ENCODE results near the gene TCF7L2. TPM values are rescaled to one million over a fixed set of nuclear protein-coding genes. Genes with fewer than 3 reads are reported as not detected.

Gene TCF7L2
- total and polyA plus RNA-seq, 4 donors, result 14.0 to 57.8 (median 34.8) TPM

GRCh38 chr10:113179265-113179664 lies 229.2 kb downstream of the TCF7L2 start:
- DNase-seq (no peak), ATAC-seq (ENCODE audit: low FRiP score) (no peak)
- no peaks in the 10 kb centered on the region for H3K36me3 ChIP-seq (ENCODE audit: control insufficient read depth in 1 of 2, insufficient read depth in 2 of 2, low read length in 1 of 2)
- H3K4me1 ChIP-seq (ENCODE audit: control insufficient read depth in 1 of 2, insufficient read depth in 2 of 2, low read length in 2 of 2), result peaks cover 0 to 5% of the 10 kb centered on the region in 2 donors
- no peak overlapping the region for H3K4me3 ChIP-seq (ENCODE audit: low read length in 2 of 2)
- no peak overlapping the region for H3K27ac ChIP-seq (ENCODE audit: low read depth in 1 of 2, low read length in 2 of 2)
- H3K9me3 ChIP-seq (ENCODE audit: control insufficient read depth, low read length), result no peaks in the 10 kb centered on the region
- H3K27me3 ChIP-seq (ENCODE audit: control insufficient read depth in 1 of 2, insufficient read depth in 2 of 2, low read length in 1 of 2), result no peaks in the 10 kb centered on the region
- WGBS, 2 donors, result 87 to 97% methylated on average over 6 of the region's 6 CpGs
- intact Hi-C loops (cut with DNase I), result no loop called here

GRCh38 chr10:113179966-113180365 lies 229.9 kb downstream of the TCF7L2 start:
- intact Hi-C loops (cut with DNase I), result no loop called here
- no peak overlapping the region for H3K4me3 ChIP-seq (ENCODE audit: low read length in 2 of 2)
- H3K27me3 ChIP-seq (ENCODE audit: control insufficient read depth in 1 of 2, insufficient read depth in 2 of 2, low read length in 1 of 2), result no peaks in the 10 kb centered on the region
- DNase-seq (no peak), ATAC-seq (ENCODE audit: low FRiP score) (no peak)
- H3K36me3 ChIP-seq (ENCODE audit: control insufficient read depth in 1 of 2, insufficient read depth in 2 of 2, low read length in 1 of 2), result no peaks in the 10 kb centered on the region
- WGBS, 2 donors, result 94 to 96% methylated on average over 3 of the region's 3 CpGs
- no peaks in the 10 kb centered on the region for H3K9me3 ChIP-seq (ENCODE audit: control insufficient read depth, low read length)
- H3K27ac ChIP-seq (ENCODE audit: low read depth in 1 of 2, low read length in 2 of 2), result no peak overlapping the region
- H3K4me1 ChIP-seq (ENCODE audit: control insufficient read depth in 1 of 2, insufficient read depth in 2 of 2, low read length in 2 of 2), result peaks cover 0 to 5% of the 10 kb centered on the region in 2 donors

DNA sequence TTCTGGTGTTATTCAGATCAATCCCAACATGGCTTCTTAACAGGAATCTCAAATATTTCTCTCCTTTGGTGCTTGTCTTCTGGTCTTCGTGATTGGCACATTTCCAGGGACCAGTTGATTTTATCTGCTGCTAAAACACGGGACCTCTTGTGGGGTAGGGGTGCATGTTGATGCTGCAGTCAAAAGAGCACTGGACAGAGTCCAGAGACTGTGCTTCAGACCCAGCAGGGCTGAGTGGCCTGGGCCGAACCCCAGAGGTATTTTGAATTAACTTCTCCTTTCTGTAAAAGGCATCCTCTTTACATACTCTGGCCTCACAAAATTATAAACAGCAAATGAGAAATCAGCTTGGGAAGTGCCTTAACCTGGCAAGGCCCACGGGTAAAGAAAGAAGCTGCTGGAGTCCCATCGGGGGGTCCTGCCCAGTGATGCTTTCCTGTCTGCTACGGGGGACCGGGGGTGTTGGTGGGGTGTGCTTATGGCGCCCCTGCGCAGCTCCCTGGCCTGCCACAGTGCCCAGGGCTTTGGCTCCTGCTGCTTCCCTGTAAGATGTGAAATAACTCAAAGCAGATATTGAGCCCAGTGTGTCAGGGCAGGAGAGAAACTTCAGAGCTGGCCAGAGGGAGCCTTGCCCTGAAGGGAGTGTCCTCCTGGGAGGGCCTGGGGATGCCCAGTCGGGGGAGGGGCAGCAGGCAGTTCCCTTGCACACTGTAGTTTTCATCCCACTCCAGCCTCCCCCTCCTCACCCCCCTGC lies 230.5 kb downstream of the TCF7L2 start:
- H3K27me3 ChIP-seq (ENCODE audit: control insufficient read depth in 1 of 2, insufficient read depth in 2 of 2, low read length in 1 of 2), result no peaks in the 10 kb centered on the region
- no peak for DNase-seq
- H3K27ac ChIP-seq (ENCODE audit: low read depth in 1 of 2, low read length in 2 of 2), result no peak overlapping the region
- H3K4me3 ChIP-seq (ENCODE audit: low read length in 2 of 2), result no peak overlapping the region
- intact Hi-C loops (cut with DNase I), result no loop called here
- H3K36me3 ChIP-seq (ENCODE audit: control insufficient read depth in 1 of 2, insufficient read depth in 2 of 2, low read length in 1 of 2), result no peaks in the 10 kb centered on the region
- WGBS, 2 donors, result 83 to 86% methylated on average over 10 of the region's 10 CpGs
- H3K9me3 ChIP-seq (ENCODE audit: control insufficient read depth, low read length), result no peaks in the 10 kb centered on the region
- no peak for ATAC-seq (ENCODE audit: low FRiP score)
- peaks cover 0 to 5% of the 10 kb centered on the region in 2 donors for H3K4me1 ChIP-seq (ENCODE audit: control insufficient read depth in 1 of 2, insufficient read depth in 2 of 2, low read length in 2 of 2)

- Histone ChIP-seq H3K27ac (ENCODE audit: low read depth in 1 of 2, low read length in 2 of 2) (no peak overlapping the region), H3K4me1 (ENCODE audit: control insufficient read depth in 1 of 2, insufficient read depth in 2 of 2, low read length in 2 of 2) (peaks cover 0 to 1% of the 10 kb centered on the region in 2 donors), H3K36me3 (ENCODE audit: control insufficient read depth in 1 of 2, insufficient read depth in 2 of 2, low read length in 1 of 2) (no peaks in the 10 kb centered on the region), H3K27me3 (ENCODE audit: control insufficient read depth in 1 of 2, insufficient read depth in 2 of 2, low read length in 1 of 2) (no peaks in the 10 kb centered on the region), H3K9me3 (ENCODE audit: control insufficient read depth, low read length) (no peaks in the 10 kb centered on the region), H3K4me3 (ENCODE audit: low read length in 2 of 2) (no peak overlapping the region)
- intact Hi-C loops (cut with DNase I), result no loop called here
- WGBS, 2 donors, result 95 to 97% methylated on average over 3 of the region's 3 CpGs
- DNase-seq, result no peak
- no peak for ATAC-seq (ENCODE audit: low FRiP score)
Measured at GRCh38 chr10:113182154-113182553, 232.1 kb downstream of the TCF7L2 start.

GRCh38 chr10:113183573-113183972 lies 233.5 kb downstream of the TCF7L2 start:
- H3K9me3 ChIP-seq (ENCODE audit: control insufficient read depth, low read length), result no peaks in the 10 kb centered on the region
- H3K4me1 ChIP-seq (ENCODE audit: control insufficient read depth in 1 of 2, insufficient read depth in 2 of 2, low read length in 2 of 2), result peaks cover 0 to 2% of the 10 kb centered on the region in 2 donors
- intact Hi-C loops (cut with DNase I), result no loop called here
- H3K36me3 ChIP-seq (ENCODE audit: control insufficient read depth in 1 of 2, insufficient read depth in 2 of 2, low read length in 1 of 2), result no peaks in the 10 kb centered on the region
- WGBS, 2 donors, result 93 to 95% methylated on average over 13 of the region's 13 CpGs
- DNase-seq (no peak), ATAC-seq (ENCODE audit: low FRiP score) (no peak)
- H3K27ac ChIP-seq (ENCODE audit: low read depth in 1 of 2, low read length in 2 of 2), result no peak overlapping the region
- H3K4me3 ChIP-seq (ENCODE audit: low read length in 2 of 2), result no peak overlapping the region
- no peaks in the 10 kb centered on the region for H3K27me3 ChIP-seq (ENCODE audit: control insufficient read depth in 1 of 2, insufficient read depth in 2 of 2, low read length in 1 of 2)

DNA sequence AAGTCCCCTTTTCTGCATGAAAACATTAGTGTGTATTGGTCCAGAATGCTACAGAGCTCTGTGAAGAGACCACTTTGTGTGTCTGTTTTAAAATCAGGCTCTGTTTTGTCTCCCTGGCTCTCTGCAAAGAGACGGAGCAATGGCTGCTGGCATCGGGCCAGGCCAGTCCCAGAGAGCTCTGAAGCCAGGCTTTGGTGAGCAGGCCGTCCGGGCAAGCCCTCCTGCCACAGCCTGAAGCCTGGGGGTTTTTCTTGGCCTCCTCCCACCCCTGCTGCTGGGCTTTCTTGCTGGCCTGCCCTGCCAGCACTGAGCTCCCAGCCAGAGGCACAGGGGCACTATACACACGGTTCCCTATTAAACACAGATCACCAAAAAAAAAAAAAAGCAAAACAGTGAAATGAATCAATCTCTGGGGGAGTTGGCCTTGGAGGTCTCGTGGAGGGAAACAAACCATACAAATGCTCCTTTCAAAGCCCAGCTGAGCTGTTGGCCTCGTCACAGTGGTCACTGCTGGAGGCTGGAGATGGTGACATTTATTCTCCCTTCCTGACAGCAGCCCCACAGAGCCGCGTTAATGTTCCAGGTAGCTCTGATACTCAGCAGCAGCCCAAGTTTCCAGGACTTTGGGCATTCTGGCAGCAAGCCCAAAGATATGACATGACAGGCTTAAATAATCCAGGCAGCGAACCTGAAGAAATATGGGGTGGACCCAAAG lies 237.2 kb downstream of the TCF7L2 start:
- peak; percentile 73 for ATAC-seq (ENCODE audit: low FRiP score)
- intact Hi-C loops (cut with DNase I), result no loop called here
- Histone ChIP-seq H3K4me1 (ENCODE audit: control insufficient read depth in 1 of 2, insufficient read depth in 2 of 2, low read length in 2 of 2) (peaks cover 0 to 2% of the 10 kb centered on the region in 2 donors), H3K9me3 (ENCODE audit: control insufficient read depth, low read length) (no peaks in the 10 kb centered on the region), H3K36me3 (ENCODE audit: control insufficient read depth in 1 of 2, insufficient read depth in 2 of 2, low read length in 1 of 2) (no peaks in the 10 kb centered on the region), H3K27ac (ENCODE audit: low read depth in 1 of 2, low read length in 2 of 2) (no peak overlapping the region), H3K4me3 (ENCODE audit: low read length in 2 of 2) (no peak overlapping the region), H3K27me3 (ENCODE audit: control insufficient read depth in 1 of 2, insufficient read depth in 2 of 2, low read length in 1 of 2) (no peaks in the 10 kb centered on the region)
- peak; percentile 88 to 92 for DNase-seq
- WGBS, 2 donors, result 4 to 8% methylated on average over 10 of the region's 10 CpGs

- H3K27me3 ChIP-seq (ENCODE audit: control insufficient read depth in 1 of 2, insufficient read depth in 2 of 2, low read length in 1 of 2), result no peaks in the 10 kb centered on the region
- H3K27ac ChIP-seq (ENCODE audit: low read depth in 1 of 2, low read length in 2 of 2), result no peak overlapping the region
- no peaks in the 10 kb centered on the region for H3K4me1 ChIP-seq (ENCODE audit: control insufficient read depth in 1 of 2, insufficient read depth in 2 of 2, low read length in 2 of 2)
- no peak for DNase-seq
- H3K36me3 ChIP-seq (ENCODE audit: control insufficient read depth in 1 of 2, insufficient read depth in 2 of 2, low read length in 1 of 2), result no peaks in the 10 kb centered on the region
- peaks cover 3% of the 10 kb centered on the region for H3K9me3 ChIP-seq (ENCODE audit: control insufficient read depth, low read length)
- ATAC-seq (ENCODE audit: low FRiP score), result no peak
- 58 to 61% methylated on average over 1 of the region's 1 CpG for WGBS, 2 donors
- H3K4me3 ChIP-seq (ENCODE audit: low read length in 2 of 2), result no peak overlapping the region
- intact Hi-C loops (cut with DNase I), result no loop called here
Measured at GRCh38 chr10:113199459-113199858, 249.4 kb downstream of the TCF7L2 start.

GRCh38 chr10:113202011-113202410 lies 252.0 kb downstream of the TCF7L2 start:
- H3K9me3 ChIP-seq (ENCODE audit: control insufficient read depth, low read length), result peaks cover 3% of the 10 kb centered on the region
- intact Hi-C loops (cut with DNase I), result no loop called here
- ATAC-seq (ENCODE audit: low FRiP score) (no peak), DNase-seq (no peak)
- WGBS, 2 donors, result 97 to 98% methylated on average over 4 of the region's 4 CpGs
- H3K27ac ChIP-seq (ENCODE audit: low read depth in 1 of 2, low read length in 2 of 2), result no peak overlapping the region
- H3K4me3 ChIP-seq (ENCODE audit: low read length in 2 of 2), result no peak overlapping the region
- H3K36me3 ChIP-seq (ENCODE audit: control insufficient read depth in 1 of 2, insufficient read depth in 2 of 2, low read length in 1 of 2), result no peaks in the 10 kb centered on the region
- H3K4me1 ChIP-seq (ENCODE audit: control insufficient read depth in 1 of 2, insufficient read depth in 2 of 2, low read length in 2 of 2), result no peaks in the 10 kb centered on the region
- no peaks in the 10 kb centered on the region for H3K27me3 ChIP-seq (ENCODE audit: control insufficient read depth in 1 of 2, insufficient read depth in 2 of 2, low read length in 1 of 2)

GRCh38 chr10:113207924-113208323 lies 257.9 kb downstream of the TCF7L2 start:
- H3K4me3 ChIP-seq (ENCODE audit: low read length in 2 of 2), result no peak overlapping the region
- H3K4me1 ChIP-seq (ENCODE audit: control insufficient read depth in 1 of 2, insufficient read depth in 2 of 2, low read length in 2 of 2), result no peaks in the 10 kb centered on the region
- ATAC-seq (ENCODE audit: low FRiP score), result no peak
- H3K27ac ChIP-seq (ENCODE audit: low read depth in 1 of 2, low read length in 2 of 2), result no peak overlapping the region
- DNase-seq, result no peak
- no peaks in the 10 kb centered on the region for H3K36me3 ChIP-seq (ENCODE audit: control insufficient read depth in 1 of 2, insufficient read depth in 2 of 2, low read length in 1 of 2)
- no peaks in the 10 kb centered on the region for H3K27me3 ChIP-seq (ENCODE audit: control insufficient read depth in 1 of 2, insufficient read depth in 2 of 2, low read length in 1 of 2)
- H3K9me3 ChIP-seq (ENCODE audit: control insufficient read depth, low read length), result no peaks in the 10 kb centered on the region
- intact Hi-C loops (cut with DNase I), result no loop called here
- 88 to 95% methylated on average over 1 of the region's 1 CpG for WGBS, 2 donors
